HepG2 (cell line): ENCODE measurements around the gene PEMT. TPM values are rescaled to one million over a fixed set of nuclear protein-coding genes. Genes with fewer than 3 reads are reported as not detected.

Source experiments
- CBX2 ChIP-seq, 2 experiments: fragments of 200-600 bp in 1 of 2; sonication (generic); formaldehyde crosslinking in 1 of 2; IDR thresholded peaks; 2 replicates each; pipeline versions ENCODE4 v1.7.0 to v1.8.1; 2018 to 2022; ENCODE audit warnings: low read depth in 2 of 2, low read length in 1 of 2, mild to moderate bottlenecking in 1 of 2, missing genetic modification reagents in 1 of 2
- JDP2 ChIP-seq: sonication (generic); formaldehyde crosslinking; IDR thresholded peaks from 2 replicates; pipeline ENCODE4 v1.8.1; 2022; ENCODE audit warnings: missing genetic modification reagents, borderline replicate concordance
- KMT2A ChIP-seq: sonication (generic); formaldehyde crosslinking; IDR thresholded peaks from 2 replicates; pipeline ENCODE4 v1.4.0; 2020; ENCODE audit warnings: missing genetic modification reagents
- MTA3 ChIP-seq: sonication (generic); formaldehyde crosslinking; IDR thresholded peaks from 2 replicates; pipeline ENCODE4 v1.4.0; 2020; ENCODE audit warnings: missing genetic modification reagents
- PCBP2 ChIP-seq: fragments of 200-400 bp; formaldehyde crosslinking; optimal IDR thresholded peaks from 2 replicates; pipeline ENCODE3; 2018; ENCODE audit warnings: low read length, low read depth; ENCODE audit not compliant: poor library complexity, severe bottlenecking
- SMAD3 ChIP-seq: sonication (generic); formaldehyde crosslinking; IDR thresholded peaks from 2 replicates; pipeline ENCODE4 v1.4.0; 2020; ENCODE audit warnings: missing genetic modification reagents
- STAG1 ChIP-seq: sonication (generic); formaldehyde crosslinking; IDR thresholded peaks from 2 replicates; pipeline ENCODE4 v1.4.0; 2020; ENCODE audit warnings: missing genetic modification reagents
- STAT5B ChIP-seq: sonication (generic); formaldehyde crosslinking; IDR thresholded peaks from 2 replicates; pipeline ENCODE4 v1.4.0; 2020; ENCODE audit warnings: missing genetic modification reagents
- TCF12 ChIP-seq, 2 experiments: fragments of 450-650 bp in 1 of 2; sonication (generic) in 1 of 2; formaldehyde crosslinking in 1 of 2; IDR thresholded peaks; 2 replicates each; pipeline versions ENCODE4 v1.6.1 to v1.8.0; 2017 to 2022; ENCODE audit warnings: antibody characterized with exemption in 1 of 2, mild to moderate bottlenecking in 1 of 2, missing genetic modification reagents in 1 of 2, moderate library complexity in 1 of 2
- TFAP4 ChIP-seq: sonication (generic); IDR thresholded peaks from 2 replicates; pipeline ENCODE4 v1.6.1; 2016; ENCODE audit warnings: low read depth, borderline replicate concordance
- ZC3H4 ChIP-seq: sonication (generic); formaldehyde crosslinking; IDR thresholded peaks from 2 replicates; pipeline ENCODE4 v1.4.0; 2020; ENCODE audit warnings: missing genetic modification reagents, borderline replicate concordance
- ZNF383 ChIP-seq: sonication (generic); formaldehyde crosslinking; IDR thresholded peaks from 2 replicates; pipeline ENCODE4 v1.4.0; 2020; ENCODE audit warnings: missing genetic modification reagents, mild to moderate bottlenecking, borderline replicate concordance
- ZNF646 ChIP-seq: sonication (generic); formaldehyde crosslinking; IDR thresholded peaks from 2 replicates; pipeline ENCODE4 v1.9.0; 2021; ENCODE audit warnings: mild to moderate bottlenecking, missing genetic modification reagents
- ZNF674 ChIP-seq: sonication (generic); formaldehyde crosslinking; IDR thresholded peaks from 2 replicates; pipeline ENCODE4 v1.5.0; 2020; ENCODE audit warnings: low read depth, mild to moderate bottlenecking, missing genetic modification reagents
- ZNF776 ChIP-seq: sonication (generic); formaldehyde crosslinking; IDR thresholded peaks from 2 replicates; pipeline ENCODE4 v1.4.0; 2020; ENCODE audit warnings: mild to moderate bottlenecking, missing genetic modification reagents
- ZSCAN5A ChIP-seq: sonication (generic); formaldehyde crosslinking; IDR thresholded peaks from 2 replicates; pipeline ENCODE4 v1.8.0; 2022; ENCODE audit warnings: mild to moderate bottlenecking, missing genetic modification reagents, borderline replicate concordance
- polyA plus RNA-seq, 8 experiments: library from polyadenylated mRNA; depleted of rRNA in 3 of 8; stranded (reverse) in 7 of 8; unstranded in 1 of 8; fragments of >200 nt; fragmentation: Illumina TruSeq in 4 of 8; extraction: Trizol in 4 of 8; gene quantifications; 2 replicates each; pipeline versions ENCODE4 v1.2.1 to v1.2.3, GENCODE V29; 2011 to 2016; ENCODE audit warnings: low read depth in 4 of 8, missing spikeins in 1 of 8, mixed read lengths in 1 of 8; ENCODE audit not compliant: insufficient read depth in 1 of 8
- total RNA-seq, 5 experiments: library from RNA; depleted of rRNA; stranded (reverse); fragments of >200 nt; fragmentation: Illumina TruSeq; extraction: Trizol; gene quantifications; 2 replicates each; pipeline ENCODE4 v1.2.3, GENCODE V29; 2016; ENCODE audit warnings: low read depth in 1 of 5
- TF ChIP-seq, protein P1 (sequence below): IDR thresholded peaks from 2 replicates; pipeline ENCODE4 v1.6.1; 2012; ENCODE audit warnings: low read length, improper control_type of control experiment

PEMT gene
- total and polyA plus RNA-seq, 2 of the 13 experiments (the other 11 are each of a cell fraction or from before 2014, with no cell fraction given) = 31.7 to 43.6 TPM

DNA sequence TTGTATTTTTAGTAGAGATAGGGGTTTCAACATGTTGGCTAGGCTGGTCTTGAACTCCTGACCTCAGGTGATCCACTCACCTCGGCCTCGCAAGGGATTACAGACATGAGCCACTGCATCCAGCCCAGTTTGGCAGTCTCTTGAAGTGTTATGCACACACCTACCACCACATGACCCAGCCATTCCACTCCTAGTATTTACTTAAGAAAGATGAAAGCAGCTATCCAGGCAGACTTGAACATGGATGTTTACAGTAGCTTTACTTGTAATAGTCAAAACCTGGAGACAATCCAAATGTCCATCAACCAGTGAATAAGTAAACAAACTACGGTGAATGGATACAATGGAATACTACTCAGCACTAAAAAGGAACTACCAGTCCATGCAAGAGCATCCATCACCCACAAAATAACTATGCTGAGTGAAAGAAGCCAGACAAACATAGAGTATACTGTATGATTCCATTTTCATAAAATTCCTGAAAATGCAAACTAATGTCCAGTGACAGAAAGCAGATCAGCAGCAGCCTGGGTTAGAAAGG is 57.5 kb downstream of the PEMT start (continued):
- no peak; the same call in 1 of the 2 replicates for TF ChIP-seq JDP2 (CRISPR knock-in tag)
- TF ChIP-seq ZNF674 (CRISPR knock-in tag) = no peak
- TF ChIP-seq ZC3H4 = no peak
- no peak for TF ChIP-seq ZNF776
- no peak for TF ChIP-seq TCF12 (IDR thresholded peaks at IDR 0.05)
- TF ChIP-seq TCF12 (CRISPR knock-in tag; IDR thresholded peaks at IDR 0.05) = peak; percentile 90
- peak; percentile 71; the same call in 1 of the 2 replicates for TF ChIP-seq TFAP4
- no peak for TF ChIP-seq KMT2A (CRISPR knock-in tag)
- TF ChIP-seq CBX2 (IDR thresholded peaks at IDR 0.05; ENCODE audit: low read depth, low read length) = no peak
- no peak for TF ChIP-seq CBX2 (CRISPR knock-in tag; IDR thresholded peaks at IDR 0.05; ENCODE audit: low read depth)
- TF ChIP-seq, protein P1, sequence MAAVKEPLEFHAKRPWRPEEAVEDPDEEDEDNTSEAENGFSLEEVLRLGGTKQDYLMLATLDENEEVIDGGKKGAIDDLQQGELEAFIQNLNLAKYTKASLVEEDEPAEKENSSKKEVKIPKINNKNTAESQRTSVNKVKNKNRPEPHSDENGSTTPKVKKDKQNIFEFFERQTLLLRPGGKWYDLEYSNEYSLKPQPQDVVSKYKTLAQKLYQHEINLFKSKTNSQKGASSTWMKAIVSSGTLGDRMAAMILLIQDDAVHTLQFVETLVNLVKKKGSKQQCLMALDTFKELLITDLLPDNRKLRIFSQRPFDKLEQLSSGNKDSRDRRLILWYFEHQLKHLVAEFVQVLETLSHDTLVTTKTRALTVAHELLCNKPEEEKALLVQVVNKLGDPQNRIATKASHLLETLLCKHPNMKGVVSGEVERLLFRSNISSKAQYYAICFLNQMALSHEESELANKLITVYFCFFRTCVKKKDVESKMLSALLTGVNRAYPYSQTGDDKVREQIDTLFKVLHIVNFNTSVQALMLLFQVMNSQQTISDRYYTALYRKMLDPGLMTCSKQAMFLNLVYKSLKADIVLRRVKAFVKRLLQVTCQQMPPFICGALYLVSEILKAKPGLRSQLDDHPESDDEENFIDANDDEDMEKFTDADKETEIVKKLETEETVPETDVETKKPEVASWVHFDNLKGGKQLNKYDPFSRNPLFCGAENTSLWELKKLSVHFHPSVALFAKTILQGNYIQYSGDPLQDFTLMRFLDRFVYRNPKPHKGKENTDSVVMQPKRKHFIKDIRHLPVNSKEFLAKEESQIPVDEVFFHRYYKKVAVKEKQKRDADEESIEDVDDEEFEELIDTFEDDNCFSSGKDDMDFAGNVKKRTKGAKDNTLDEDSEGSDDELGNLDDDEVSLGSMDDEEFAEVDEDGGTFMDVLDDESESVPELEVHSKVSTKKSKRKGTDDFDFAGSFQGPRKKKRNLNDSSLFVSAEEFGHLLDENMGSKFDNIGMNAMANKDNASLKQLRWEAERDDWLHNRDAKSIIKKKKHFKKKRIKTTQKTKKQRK = no peak
- no peak for TF ChIP-seq MTA3 (CRISPR knock-in tag)
- TF ChIP-seq SMAD3 (CRISPR knock-in tag) = peak; percentile 95
- no peak for TF ChIP-seq ZNF383
- TF ChIP-seq PCBP2 = no peak
- no peak for TF ChIP-seq STAT5B
- no peak for TF ChIP-seq ZSCAN5A (CRISPR knock-in tag)
- no peak; the same call in 1 of the 2 replicates for TF ChIP-seq STAG1 (CRISPR knock-in tag)
- TF ChIP-seq ZNF646 (CRISPR knock-in tag) = no peak
